Right forelimb (tissue), 1 donor: Measurements from ENCODE around the gene FYB1.

Experiments
- DNase-seq: peaks from one replicate; pipeline ENCODE4 v3.0.0-alpha.2; 2018

Gene FYB1

DNA sequence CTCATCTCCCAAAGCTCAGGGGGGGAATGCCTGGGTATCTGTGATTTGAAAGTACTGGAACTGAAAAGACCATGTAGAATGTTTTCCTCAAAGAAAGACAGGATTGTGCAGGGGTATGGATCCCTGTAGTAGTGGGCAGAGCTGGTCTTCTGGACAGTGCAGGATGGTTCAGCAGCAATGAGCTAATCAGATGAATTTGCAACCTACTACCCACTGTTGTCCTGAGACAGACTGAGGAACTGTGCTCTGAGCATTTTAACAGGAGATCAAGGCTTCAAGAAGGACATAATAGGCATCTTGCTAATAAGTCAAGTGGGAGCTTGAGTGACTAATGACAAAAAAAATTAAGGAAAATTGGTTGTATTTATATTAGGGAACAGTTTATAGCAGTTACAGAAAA lies 61.7 kb downstream of the FYB1 start:
- no peak for DNase-seq

DNA sequence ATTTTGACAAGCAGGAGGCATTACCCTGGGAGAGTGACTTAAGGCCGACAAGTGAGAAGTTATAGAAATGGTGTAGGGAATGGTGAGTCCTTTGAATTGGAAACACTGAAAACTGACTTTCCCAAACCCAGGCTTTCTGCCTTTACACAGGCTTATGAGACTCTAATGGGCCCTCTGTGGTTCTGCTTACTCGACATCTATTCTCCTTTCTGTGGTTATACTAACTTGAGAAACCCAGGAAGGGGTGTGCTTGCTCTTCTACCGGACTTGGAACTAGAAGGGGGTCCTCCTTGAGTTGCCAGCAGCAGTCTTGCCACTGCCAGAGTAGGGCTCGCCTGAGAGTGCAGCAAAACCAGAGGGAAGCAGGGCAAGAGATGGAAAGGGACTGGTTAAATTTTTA lies 63.3 kb downstream of the FYB1 start:
- no peak for DNase-seq

DNA sequence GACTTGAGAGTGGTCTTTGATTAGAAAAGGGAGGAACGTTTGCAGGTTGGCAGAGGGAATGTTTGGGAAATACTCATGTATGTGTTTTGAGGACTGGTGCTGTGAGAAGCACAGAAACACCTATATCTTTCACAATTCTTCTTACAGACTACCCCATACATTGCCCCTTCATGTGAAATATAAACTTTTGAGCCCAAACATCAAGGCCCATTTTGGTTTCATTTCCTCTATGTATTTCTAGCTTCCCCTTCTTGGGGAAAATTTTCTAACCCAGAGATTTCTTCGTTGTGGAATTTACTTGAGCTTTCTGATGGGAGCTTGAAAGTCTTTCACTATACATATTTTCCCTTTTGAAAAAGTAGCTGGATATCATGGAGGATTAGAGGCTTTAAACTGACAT lies 67.6 kb downstream of the FYB1 start:
- DNase-seq: no peak

DNA sequence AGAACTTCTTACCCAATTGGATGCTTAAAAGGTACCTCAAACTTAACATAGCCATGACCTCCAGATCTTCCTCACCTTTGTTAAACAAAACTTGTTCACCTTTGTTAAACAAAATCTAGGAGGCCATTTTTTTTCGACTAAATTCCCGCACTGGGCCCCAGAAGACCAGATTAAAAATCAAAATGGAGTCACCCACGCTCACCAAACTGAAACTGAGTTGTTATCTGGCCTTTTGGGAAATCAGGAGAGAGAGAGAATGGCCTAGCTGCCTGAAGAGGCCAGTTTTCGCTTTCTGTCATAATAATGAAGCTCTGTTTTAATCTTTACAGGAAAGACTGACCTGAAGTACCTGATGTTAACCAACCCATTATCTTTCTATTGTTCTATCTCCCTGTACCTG lies 69.4 kb downstream of the FYB1 start:
- no peak for DNase-seq

DNA sequence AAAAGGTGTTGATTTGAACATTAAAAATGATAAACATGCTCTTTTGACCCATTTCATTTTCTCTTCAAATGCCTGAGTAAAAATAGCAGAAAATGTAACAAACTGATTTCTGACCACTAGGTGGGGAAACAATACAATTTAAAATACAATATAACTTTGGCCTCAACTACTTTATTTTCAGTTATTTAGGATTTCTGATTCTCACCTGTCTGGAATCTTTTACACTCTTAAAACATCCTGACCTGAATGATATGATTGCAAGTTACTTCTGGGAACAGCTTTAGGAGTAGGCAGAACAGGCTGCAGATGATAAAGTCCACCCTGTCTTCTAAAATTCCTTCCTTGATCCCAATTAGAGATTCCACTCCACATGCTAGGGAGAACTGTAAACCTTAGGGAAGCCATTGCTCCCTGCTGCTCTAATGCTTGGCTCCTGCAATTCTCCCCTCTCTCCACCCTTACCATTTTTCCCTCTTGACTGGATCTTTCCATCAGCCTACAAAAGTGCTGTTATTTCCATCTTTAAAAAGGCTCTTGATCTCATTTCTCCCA lies 70.3 kb downstream of the FYB1 start:
- no peak for DNase-seq

DNA sequence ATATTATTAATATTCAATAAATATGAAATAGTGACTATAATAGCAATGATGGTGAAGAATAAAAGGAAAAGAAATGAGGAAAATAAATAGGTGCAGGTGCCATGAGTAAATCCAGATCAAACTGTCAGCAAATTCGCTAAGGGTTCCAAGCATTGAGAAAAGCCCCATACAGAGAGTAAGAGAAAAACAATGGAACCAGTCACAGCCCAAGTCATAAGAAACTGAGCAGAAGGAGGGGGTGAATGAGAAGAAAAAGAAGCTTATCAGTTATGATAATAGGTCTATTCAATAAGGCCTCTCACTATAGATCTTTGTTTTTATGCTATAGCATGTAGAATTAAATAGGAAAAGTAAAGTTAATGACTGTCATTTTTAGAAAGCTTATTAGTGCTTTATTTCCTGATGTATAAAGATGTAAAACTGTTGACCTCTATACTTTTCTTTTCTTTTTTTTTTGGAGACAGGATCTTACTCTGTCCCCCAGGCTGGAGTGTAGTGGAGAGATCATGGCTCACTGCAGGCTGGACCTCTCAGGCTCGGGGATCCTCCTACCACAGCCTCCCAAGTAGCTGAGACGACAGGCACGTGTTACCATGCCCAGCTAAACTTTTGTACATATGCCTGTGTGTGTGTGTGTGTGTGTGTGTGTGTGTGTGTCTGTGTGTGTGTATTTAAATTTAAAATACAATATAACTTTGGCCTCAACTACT lies 72.4 kb downstream of the FYB1 start:
- no peak for DNase-seq

DNA sequence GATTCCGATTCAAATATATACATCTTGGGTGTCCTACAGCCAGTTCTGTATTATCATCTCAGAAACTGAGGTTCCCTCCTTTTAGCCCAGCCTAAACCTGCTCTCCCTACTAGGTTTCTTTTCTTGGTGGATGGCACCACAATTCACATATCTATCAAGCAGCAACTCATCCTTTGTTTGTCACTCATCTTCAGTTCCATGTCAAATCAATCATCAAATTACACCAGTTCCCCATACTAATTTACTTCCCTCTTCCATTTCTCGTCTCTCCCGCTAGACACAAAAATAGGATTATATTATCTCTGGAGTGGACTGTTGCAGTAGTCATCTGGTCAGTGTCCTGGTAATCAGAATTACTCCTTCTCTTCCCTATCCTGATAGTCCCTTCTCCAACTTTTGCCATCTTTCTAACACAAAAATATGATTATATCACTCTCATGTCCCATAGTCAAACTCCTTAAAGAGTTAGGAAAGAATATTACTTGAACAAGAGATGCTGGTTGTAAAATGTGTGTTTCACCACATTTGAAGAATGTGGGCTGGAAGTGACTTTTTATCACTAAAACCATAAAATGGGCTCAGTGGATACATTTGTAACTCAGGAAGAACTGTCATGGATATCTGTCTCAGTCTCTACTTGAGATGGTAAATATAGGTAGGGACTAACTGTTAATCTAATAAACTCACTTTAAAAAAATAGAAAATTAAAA lies 76.1 kb downstream of the FYB1 start:
- no peak for DNase-seq

DNA sequence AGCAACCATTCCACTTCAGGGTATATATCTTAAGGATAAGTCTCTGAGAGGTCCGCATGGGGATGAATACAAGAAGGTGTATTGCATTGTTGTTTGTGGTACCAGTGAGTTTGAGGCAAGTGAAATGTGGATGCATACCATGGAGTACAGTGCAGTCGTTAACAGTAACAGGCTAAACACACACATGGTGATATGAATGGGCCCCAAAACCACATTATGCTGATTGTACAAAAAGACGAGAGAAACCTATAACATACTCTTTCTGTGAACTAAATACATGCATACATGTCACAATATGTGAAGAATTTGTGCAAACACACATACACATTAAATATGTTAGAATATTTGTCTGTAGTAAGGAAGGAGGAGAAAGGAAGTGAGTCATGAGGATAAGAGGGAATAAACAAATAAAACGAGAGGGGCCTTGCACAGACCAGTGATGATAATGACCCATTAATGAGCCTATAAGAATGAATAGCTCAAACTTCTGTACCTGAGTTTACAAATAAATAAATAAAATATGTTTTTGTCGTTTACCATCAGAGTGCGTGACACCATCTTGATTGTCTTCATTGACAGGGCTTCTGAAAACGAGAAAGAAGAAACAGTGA lies 78.7 kb downstream of the FYB1 start:
- no peak for DNase-seq

DNA sequence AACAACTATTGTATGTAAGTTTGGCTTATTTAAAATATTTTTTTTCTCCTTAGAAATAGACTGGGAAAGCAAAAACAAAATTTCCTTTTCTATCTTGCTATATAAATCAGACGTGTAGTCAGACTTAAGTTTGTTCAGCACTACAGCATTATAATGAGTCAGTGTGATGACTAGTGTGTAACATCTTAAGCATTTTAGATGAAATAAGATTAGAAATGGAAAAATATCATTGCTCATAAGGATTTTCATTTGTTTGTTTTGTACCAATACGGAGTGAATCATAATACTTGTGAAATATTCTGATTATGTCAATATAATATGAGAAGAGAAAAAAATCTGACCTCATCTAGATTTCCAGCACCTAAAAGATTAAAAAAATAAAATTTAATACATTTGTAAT lies 80.5 kb downstream of the FYB1 start:
- no peak for DNase-seq

DNA sequence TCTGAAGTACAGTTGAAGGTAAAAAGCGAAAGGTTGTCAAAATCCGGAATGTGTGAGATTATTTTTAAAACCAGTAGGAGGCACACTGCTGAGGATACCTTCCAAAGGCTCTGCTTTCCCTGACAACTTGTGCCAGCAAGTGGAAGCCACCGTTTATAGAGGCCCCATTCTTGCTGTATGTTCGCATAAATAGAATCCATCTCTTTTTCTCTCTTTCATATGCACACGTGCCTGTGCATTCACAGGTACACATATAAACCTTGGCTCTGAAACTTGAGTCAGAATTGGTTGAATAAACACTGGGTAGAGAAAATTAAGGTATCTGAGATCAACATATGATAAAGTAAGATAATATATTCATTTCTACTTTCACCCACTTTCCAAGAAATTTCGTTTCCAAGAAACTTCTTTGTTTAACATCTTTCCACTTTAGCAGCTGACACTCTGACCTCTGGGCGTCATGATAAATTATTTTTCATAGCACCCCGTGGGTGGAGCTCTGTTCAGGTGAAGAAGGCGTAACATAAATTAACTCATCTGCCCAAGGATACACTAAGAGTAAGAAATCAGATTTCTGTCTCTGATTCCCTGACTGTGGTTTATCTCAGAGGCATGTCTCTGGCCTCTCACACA lies 81.4 kb downstream of the FYB1 start:
- DNase-seq: no peak

DNA sequence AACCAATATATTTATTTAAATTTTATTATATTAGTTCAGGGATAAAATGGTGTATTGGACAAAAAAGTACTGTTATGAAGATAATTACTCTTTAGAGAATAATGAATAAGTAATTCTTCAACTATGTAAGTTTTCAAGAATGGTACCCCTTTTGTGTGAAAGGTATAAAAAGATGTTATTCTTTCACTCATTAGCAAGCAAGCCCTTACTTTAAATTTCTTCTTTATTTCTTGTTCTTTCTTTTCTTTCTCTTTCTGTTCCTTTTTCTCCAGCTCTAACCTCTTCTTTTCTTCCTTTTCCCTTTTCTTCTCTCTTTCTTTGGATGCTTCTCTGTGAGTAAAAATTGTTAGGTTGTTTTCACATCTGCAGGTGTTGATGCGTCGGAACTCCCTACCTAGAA lies 82.0 kb downstream of the FYB1 start:
- no peak for DNase-seq

DNA sequence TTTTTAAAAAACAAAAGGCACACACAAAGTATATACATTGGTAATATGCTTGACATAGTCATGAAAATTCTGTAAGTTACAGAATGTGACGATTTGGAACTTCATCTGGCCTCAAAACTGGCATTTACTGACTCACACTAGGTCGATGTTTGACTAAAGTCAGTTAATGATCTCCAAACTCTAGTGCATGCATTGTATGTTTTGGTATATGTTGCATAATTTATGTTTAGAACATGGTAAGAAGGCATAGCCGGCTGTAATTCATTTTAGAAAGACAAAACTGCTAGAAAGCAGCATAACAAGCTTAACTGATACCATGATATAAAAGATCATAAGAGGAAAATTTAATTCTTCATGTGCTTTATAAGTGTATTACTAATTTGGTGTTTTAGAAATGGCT lies 86.6 kb downstream of the FYB1 start:
- DNase-seq: no peak

DNA sequence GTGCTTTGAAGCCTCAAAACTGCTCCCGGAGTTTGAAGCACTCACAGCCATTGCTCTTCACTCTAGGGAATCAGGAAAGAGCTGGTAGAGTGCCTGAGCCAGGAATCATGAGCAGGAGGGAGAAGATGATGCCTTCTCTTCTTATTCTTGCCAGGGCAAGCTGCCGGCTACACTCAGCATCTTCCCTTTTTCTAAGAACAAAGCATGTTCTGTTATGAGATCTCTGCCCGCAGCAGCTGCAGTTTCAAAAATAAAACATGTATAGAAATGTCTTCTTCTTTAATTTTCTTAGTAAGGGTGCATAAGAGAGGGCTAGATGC lies 87.3 kb downstream of the FYB1 start:
- no peak for DNase-seq

DNA sequence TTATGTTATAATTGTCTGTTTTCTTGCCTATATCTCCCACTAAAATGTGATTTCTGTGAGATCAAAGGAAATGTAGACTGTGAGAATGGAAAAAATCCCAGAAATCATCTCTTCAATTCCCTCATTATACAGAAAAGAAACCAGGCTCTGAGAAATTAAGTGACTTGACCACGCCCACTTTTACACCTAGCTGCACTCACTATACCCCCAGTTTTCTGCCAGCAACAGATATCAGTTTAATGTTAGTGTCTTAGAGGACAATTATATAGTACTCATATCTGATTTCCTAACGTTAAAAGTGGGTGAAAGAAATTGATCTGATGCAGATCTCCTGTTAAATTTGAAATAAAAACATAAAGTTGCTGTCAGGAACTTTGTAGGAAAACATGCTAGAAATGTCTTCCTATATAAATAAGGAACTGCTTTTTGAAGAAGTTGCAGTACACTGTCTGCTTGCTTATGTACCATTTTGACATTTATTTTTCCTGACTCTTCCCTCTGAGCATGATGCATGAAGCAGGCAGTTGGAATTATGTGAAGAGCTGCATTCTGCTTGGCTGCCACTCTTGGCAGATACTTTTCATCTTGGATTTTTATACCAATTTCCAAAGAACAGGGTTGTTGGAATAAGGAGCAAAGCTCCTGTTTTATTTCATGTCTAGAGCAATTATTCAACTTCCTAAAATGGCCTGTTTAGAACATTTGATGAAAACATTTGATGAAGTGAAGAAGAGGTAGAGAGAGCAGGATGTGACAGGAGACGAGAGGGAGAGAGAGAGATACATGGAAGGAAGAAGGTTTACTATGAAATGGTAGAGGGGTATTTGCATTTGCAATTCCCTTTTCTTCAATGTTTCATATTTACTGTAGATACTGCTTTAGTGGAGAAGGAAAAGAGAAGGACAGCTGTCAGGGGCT lies 87.9 kb downstream of the FYB1 start:
- no peak for DNase-seq

DNA sequence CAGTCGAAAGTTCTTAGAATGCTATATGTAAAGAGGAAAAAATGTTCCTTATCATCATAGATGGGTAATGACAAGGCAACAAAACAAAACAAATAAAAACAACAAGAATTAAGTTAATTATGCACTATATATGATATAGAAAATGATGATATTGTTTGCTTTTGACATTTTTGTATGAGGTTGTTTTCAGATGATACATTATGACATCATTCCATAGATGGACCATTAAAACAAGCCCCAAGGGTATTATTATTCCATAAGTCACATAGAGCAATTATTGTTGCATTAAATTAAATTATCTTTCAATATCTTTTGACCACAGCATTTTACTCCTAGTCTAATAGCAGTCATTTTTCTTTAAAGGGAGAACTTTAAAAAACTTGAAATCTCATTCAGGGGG lies 88.6 kb downstream of the FYB1 start:
- no peak for DNase-seq

DNA sequence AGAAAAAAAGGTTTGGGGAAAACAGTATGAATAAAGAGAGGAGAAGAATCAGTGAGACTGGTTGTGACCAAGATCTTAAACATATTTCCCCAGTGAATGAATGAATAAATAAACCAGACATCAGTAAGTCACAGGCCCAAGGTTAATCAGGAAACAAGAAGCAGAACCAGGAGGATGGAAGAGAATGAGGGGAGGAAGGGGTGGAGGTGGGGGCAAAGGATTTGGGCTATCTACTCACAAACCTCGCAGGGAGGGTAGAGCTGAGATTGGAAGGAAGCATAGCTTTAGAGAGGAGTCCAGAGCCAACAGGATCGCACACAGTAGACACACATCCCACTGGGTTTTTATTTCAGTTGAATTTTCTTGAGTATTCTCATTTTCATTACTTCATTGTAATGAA lies 97.4 kb downstream of the FYB1 start:
- DNase-seq: no peak

DNA sequence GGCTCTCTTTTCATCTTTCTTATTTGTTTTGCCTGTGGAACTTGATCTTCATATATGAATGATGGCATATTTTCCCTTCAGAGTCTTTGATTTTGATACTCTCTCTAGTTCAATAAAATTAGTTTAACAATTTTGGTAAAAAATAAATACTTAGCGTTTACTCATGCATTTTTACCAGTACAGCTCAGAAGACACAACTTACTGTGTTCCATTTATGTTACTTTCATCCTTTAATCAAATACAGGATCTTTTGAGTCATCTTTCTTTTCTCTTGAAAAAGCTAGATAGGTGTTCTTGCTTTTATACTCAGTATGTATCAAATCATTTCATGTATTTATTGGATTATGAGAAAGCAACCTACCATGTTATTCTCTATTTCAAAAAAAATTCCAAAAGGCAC lies 98.0 kb downstream of the FYB1 start:
- DNase-seq: no peak

DNA sequence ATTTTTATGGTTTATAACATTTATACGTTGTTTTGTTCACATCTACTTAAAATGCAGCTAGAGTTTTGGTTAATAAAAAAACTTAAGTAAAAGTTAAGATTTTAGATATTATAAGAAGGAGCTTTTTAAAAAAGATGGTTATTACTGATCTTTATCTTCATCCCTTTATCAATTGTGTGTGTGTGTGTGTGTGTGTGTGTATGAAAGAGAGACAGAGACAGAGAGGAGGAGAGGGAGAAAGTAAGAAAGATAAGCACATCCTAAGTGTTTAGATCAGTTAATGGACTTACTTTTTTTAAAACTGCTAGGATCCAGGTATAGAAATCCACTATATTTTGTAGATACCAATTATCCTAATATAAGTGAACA lies 99.3 kb downstream of the FYB1 start:
- DNase-seq: no peak

DNA sequence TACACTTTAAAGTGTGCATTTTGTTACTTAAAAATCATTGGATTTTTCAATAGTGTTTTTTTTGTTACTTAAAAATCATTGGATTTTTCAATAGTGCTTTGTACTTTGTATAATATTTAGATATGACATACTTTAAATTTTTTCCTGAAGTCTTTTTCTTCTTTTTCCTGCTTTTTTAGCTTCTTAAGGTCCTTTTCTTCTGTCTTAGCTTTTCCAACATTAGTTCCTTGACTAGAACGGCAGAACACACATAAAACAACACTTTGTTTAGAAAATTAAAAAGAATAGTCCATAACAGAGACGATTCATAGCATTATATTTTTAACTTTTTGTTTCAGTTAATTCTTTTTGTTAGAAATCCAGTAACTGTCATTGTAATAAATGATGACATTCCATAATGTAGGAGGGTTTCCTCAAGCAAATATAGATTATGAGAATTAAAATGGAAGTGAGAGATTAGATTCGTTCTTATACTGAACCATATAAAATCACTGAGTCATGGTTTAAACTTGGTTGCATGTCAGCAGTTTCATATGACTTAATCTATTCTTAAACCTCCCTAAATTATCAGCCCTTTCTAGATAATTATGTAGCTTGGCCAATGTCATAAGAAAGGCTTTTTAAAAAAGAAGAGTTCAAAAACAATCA lies 99.8 kb downstream of the FYB1 start:
- DNase-seq: no peak

DNA sequence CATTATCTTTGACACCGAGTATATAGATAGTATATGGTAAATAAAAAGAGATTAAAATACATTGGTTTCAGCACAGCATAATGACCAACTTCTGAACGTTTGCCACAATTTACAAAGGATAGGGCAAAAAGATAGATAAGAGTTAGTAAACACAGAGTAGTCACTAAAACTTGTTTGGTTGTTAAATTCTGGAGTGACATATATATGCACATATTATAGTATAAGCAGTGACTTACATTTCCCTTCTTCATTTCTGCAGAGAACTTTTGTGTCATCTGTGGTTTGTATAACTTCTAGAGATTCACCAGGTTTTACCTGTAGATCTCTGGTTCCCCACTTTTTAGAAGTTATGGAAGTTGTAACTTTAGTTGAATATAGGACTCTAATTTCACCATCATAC lies 100.7 kb downstream of the FYB1 start:
- no peak for DNase-seq

DNA sequence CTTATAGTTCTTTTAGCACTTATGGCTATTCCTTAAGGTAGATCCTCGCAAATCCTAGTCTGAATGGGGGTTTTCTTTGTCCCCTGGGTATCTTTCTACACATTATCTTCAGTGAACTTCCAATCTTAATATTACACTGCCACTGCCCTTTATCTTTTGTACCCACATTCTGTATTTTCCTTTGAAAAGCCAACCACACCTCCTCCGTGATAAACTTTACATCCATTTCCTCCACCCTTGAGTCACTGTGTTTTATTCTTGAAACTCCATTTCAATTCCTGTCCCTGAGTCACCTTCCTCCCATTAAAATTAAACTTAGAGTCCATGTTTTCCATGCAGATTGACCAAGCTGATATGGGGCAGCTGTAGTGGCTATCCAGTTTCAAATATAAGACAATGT lies 102.0 kb downstream of the FYB1 start:
- no peak for DNase-seq
